ENCODE results near the gene PPCDC.

GRCh38 chr15:75002398-75002797 lies 21.0 kb upstream of the PPCDC start:
- TF ChIP-seq SUZ12 (IDR thresholded peaks at IDR 0.05) (no peak), FOXM1 (IDR thresholded peaks at IDR 0.05; ENCODE audit: borderline replicate concordance) (no peak), ARNT (IDR thresholded peaks at IDR 0.05) (no peak), BHLHE40 (IDR thresholded peaks at IDR 0.05; ENCODE audit: borderline replicate concordance) (no peak), HDGF (IDR thresholded peaks at IDR 0.05; ENCODE audit: borderline replicate concordance) (no peak), ELF4 (IDR thresholded peaks at IDR 0.05) (no peak), SP1 (IDR thresholded peaks at IDR 0.05) (no peak), LEF1 (IDR thresholded peaks at IDR 0.05; ENCODE audit: borderline replicate concordance) (no peak), ZNF384 (IDR thresholded peaks at IDR 0.05) (no peak)

All from HEK293T (cell line).